ENCODE results near the gene NHERF1. TPM values are rescaled to one million over a fixed set of nuclear protein-coding genes. Genes with fewer than 3 reads are reported as not detected.

Gene NHERF1
- total and polyA plus RNA-seq, 2 of the 4 experiments (the other 2 are of a cell fraction), result 3.8 to 11.8 TPM

- Histone ChIP-seq H2BK120ac (ENCODE audit: low read depth, low read length) (no peak overlapping the region), H3K14ac (replicated peaks; ENCODE audit: low read depth, low read length) (no peak overlapping the region), H4K20me1 (ENCODE audit: insufficient read depth, low read length) (peaks cover 6% of the 10 kb centered on the region; the same call in 1 of the 2 replicates), H3K27me3 (ENCODE audit: control insufficient read depth, insufficient read depth, low read length) (no peaks in the 10 kb centered on the region), H3K4ac (ENCODE audit: low read depth, low read length) (no peak overlapping the region), H3K23ac (ENCODE audit: low read depth, low read length) (no peak overlapping the region), H3K27ac (ENCODE audit: insufficient read depth, low read length) (no peak overlapping the region), H2AFZ (replicated peaks; ENCODE audit: low read length, poor library complexity) (no peak overlapping the region), H3K9me3 (ENCODE audit: control insufficient read depth, insufficient read depth, low read length) (no peaks in the 10 kb centered on the region), H3K9me1 (ENCODE audit: insufficient read depth, low read length) (no peaks in the 10 kb centered on the region; the same call in 1 of the 2 replicates), H3K4me2 (ENCODE audit: low read depth, low read length) (no peak overlapping the region), H2AK9ac (replicated peaks; ENCODE audit: low read depth, low read length, poor library complexity) (no peak overlapping the region), H2BK5ac (ENCODE audit: low read depth, low read length, poor library complexity, severe bottlenecking) (no peak overlapping the region), H2BK15ac (ENCODE audit: low read depth, low read length) (no peak overlapping the region), H3K4me3 (ENCODE audit: insufficient read depth, low read depth, low read length) (no peak overlapping the region), H3K56ac (ENCODE audit: extremely low read depth, insufficient read depth, low read length) (no peak overlapping the region), H4K8ac (ENCODE audit: low read depth in 2 of 2, low read length in 2 of 2) (no peak overlapping the region), H2BK20ac (ENCODE audit: low read depth, low read length) (no peak overlapping the region), H3K79me1 (ENCODE audit: low read depth in 1 of 2, low read length in 2 of 2) (peaks cover 19 to 47% of the 10 kb centered on the region in 2 experiments), H3K18ac (ENCODE audit: low read depth, low read length) (no peak overlapping the region), H2AK5ac (ENCODE audit: low read depth, low read length) (no peak overlapping the region), H4K5ac (ENCODE audit: low read depth, low read length) (no peak overlapping the region), H3K9ac (ENCODE audit: low read depth, low read length) (no peak overlapping the region), H4K91ac (ENCODE audit: insufficient read depth, low read depth, low read length) (no peak overlapping the region), H3K36me3 (ENCODE audit: control insufficient read depth, insufficient read depth, low read length) (peaks cover 16% of the 10 kb centered on the region), H3K4me1 (ENCODE audit: control insufficient read depth, insufficient read depth, low read length) (peaks cover 6% of the 10 kb centered on the region; the same call in 1 of the 2 replicates)
- ATAC-seq (ENCODE audit: low read depth) (no peak), DNase-seq (no peak)
- WGBS, 2 experiments (ENCODE audit: extremely low coverage in 2 of 2, insufficient read length in 1 of 2), result no CpG with 5 or more reads among the region's 7 CpGs
- TF ChIP-seq CHD1 (IDR thresholded peaks at IDR 0.05; ENCODE audit: low read depth, low read length) (no peak), MAZ (IDR thresholded peaks at IDR 0.05; ENCODE audit: borderline replicate concordance, low read depth, low read length) (no peak), RAD21 (IDR thresholded peaks at IDR 0.05; ENCODE audit: low read length) (0 out of 2 replicates have a peak, but pooled peaks have one; percentile 11), SMC3 (IDR thresholded peaks at IDR 0.05; ENCODE audit: low read depth, low read length) (0 out of 2 replicates have a peak, but pooled peaks have one; percentile 15)
- TF ChIP-seq, protein P1, sequence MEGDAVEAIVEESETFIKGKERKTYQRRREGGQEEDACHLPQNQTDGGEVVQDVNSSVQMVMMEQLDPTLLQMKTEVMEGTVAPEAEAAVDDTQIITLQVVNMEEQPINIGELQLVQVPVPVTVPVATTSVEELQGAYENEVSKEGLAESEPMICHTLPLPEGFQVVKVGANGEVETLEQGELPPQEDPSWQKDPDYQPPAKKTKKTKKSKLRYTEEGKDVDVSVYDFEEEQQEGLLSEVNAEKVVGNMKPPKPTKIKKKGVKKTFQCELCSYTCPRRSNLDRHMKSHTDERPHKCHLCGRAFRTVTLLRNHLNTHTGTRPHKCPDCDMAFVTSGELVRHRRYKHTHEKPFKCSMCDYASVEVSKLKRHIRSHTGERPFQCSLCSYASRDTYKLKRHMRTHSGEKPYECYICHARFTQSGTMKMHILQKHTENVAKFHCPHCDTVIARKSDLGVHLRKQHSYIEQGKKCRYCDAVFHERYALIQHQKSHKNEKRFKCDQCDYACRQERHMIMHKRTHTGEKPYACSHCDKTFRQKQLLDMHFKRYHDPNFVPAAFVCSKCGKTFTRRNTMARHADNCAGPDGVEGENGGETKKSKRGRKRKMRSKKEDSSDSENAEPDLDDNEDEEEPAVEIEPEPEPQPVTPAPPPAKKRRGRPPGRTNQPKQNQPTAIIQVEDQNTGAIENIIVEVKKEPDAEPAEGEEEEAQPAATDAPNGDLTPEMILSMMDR (conservative IDR thresholded peaks at IDR 0.05; ENCODE audit: low read depth, low read length), result peak; percentile 24; the same call in 1 of the 2 replicates
- in situ Hi-C loops (cut with MboI; ENCODE audit: low sequenced_read_pairs) (no loop called here), dilution Hi-C loops (cut with HindIII; ENCODE audit: low sequenced_read_pairs, unreplicated experiment) (no loop called here), intact Hi-C loops (cut with micrococcal nuclease) (no loop called here)
- CTCF ChIA-PET, result no interaction called here
- no TSS peak for BruUV-seq (replicated peaks)
- POLR2A ChIA-PET (ENCODE audit: unreplicated experiment), result no interaction called here
Measured at GRCh38 chr17:74780443-74781238, 32.2 kb downstream of the NHERF1 start.
